ENCODE results near the gene TPGS2.

- TF ChIP-seq ZNF274 (IDR thresholded peaks at IDR 0.05; ENCODE audit: low read depth, low read length) = no peak
- TF ChIP-seq YY1 (IDR thresholded peaks at IDR 0.05; ENCODE audit: insufficient read depth, insufficient read length) = no peak
These were observed 15.0 kb upstream of the TPGS2 start for GRCh38 chr18:36843784-36844183.
